ENCODE results near the gene FPGS. TPM values are rescaled to one million over a fixed set of nuclear protein-coding genes. Genes with fewer than 3 reads are reported as not detected.
A peak's percentile ranks its signal among the peaks of the same experiment; 100 is the strongest.

Gene FPGS
- total RNA-seq, 1 experiment from 2014 or later = 70.6 TPM

GRCh38 chr9:127791085-127791484, 11.6 kb upstream of the FPGS start:
- no peak overlapping the region for H3K4me2 ChIP-seq (ENCODE audit: low read length)
- POLR2A ChIA-PET = no interaction called here
- CTCF ChIA-PET = interaction anchor here (0.6 kb wide), 1 partner anchor 10 kb away, joined by 3 read pairs; no protein-coding TSS in a partner anchor
- RAD21 ChIA-PET (ENCODE audit: low non-redundant PET in 1 of 2, low total read pairs in 2 of 2, uncharacterized antibody in 2 of 2, unreplicated experiment in 2 of 2) = no interaction called here
- H3K36me3 ChIP-seq (ENCODE audit: control insufficient read depth in 1 of 2, insufficient read depth in 2 of 2, low read length in 2 of 2) = peaks cover 35 to 55% of the 10 kb centered on the region in 2 experiments
- no peaks in the 10 kb centered on the region for H3K9me2 ChIP-seq (ENCODE audit: insufficient read depth)
- TF ChIP-seq ELF1 (IDR thresholded peaks at IDR 0.05; ENCODE audit: borderline replicate concordance, low read depth) (no peak), CTCF (IDR thresholded peaks at IDR 0.05 in 2 of 3, conservative IDR thresholded peaks at IDR 0.05 in 1 of 3; ENCODE audit: borderline replicate concordance in 1 of 3, insufficient read depth in 1 of 3, low read depth in 2 of 3, low read length in 2 of 3) (peak in 1 of 3 experiments; percentile 21; a peak in 1 of 6 replicates), EZH2phosphoT487 (IDR thresholded peaks at IDR 0.05; ENCODE audit: borderline replicate concordance) (no peak)
- no peaks in the 10 kb centered on the region for H3K9me3 ChIP-seq (ENCODE audit: control insufficient read depth in 1 of 2, insufficient read depth in 1 of 2, low read depth in 1 of 2, low read length in 2 of 2)
- DNase-seq (ENCODE audit: low read depth, low spot score) (no peak), ATAC-seq (no peak)
- no peak overlapping the region for H3K4me3 ChIP-seq (replicated peaks in 1 of 2; ENCODE audit: low read depth in 1 of 2, low read length in 2 of 2)
- BruUV-seq (replicated peaks) = no TSS peak
- peaks cover 22 to 27% of the 10 kb centered on the region in 2 experiments for H3K4me1 ChIP-seq (ENCODE audit: control insufficient read depth in 1 of 2, insufficient read depth in 2 of 2, low read length in 2 of 2)
- H3K79me2 ChIP-seq (ENCODE audit: insufficient read depth, low read length) = peaks cover 48% of the 10 kb centered on the region
- no peak overlapping the region for H3K9ac ChIP-seq (ENCODE audit: low read length)
- H3K27me3 ChIP-seq (ENCODE audit: insufficient read depth, low read length) = no peaks in the 10 kb centered on the region
- H3K27ac ChIP-seq (ENCODE audit: low read depth, low read length) = no peak overlapping the region
- peaks cover 31% of the 10 kb centered on the region; the same call in 1 of the 2 replicates for H4K20me1 ChIP-seq (ENCODE audit: insufficient read depth)
- intact Hi-C loops (cut with micrococcal nuclease) = no loop called here
- no peak overlapping the region for H2AFZ ChIP-seq (ENCODE audit: low read depth, low read length, poor library complexity, severe bottlenecking)

GRCh38 chr9:127792417-127793031, 10.2 kb upstream of the FPGS start:
- H3K9me3 ChIP-seq (ENCODE audit: control insufficient read depth in 1 of 2, insufficient read depth in 1 of 2, low read depth in 1 of 2, low read length in 2 of 2) = no peaks in the 10 kb centered on the region
- no peak overlapping the region for H3K4me3 ChIP-seq (replicated peaks in 1 of 2; ENCODE audit: low read depth in 1 of 2, low read length in 2 of 2)
- intact Hi-C loops (cut with micrococcal nuclease) = no loop called here
- H2AFZ ChIP-seq (ENCODE audit: low read depth, low read length, poor library complexity, severe bottlenecking) = no peak overlapping the region
- no TSS peak for BruUV-seq (replicated peaks)
- ATAC-seq (no peak), DNase-seq (ENCODE audit: low read depth, low spot score) (no peak)
- H3K27ac ChIP-seq (ENCODE audit: low read depth, low read length) = no peak overlapping the region
- CTCF ChIA-PET = interaction anchor here (1.3 kb wide), 2 partner anchors 10 to 13 kb away, joined by 3 read pairs; partner anchors contain the start of gene FPGS
- no peak overlapping the region for H3K9ac ChIP-seq (ENCODE audit: low read length)
- peaks cover 32 to 48% of the 10 kb centered on the region in 2 experiments for H3K36me3 ChIP-seq (ENCODE audit: control insufficient read depth in 1 of 2, insufficient read depth in 2 of 2, low read length in 2 of 2)
- no peak overlapping the region for H3K4me2 ChIP-seq (ENCODE audit: low read length)
- H3K9me2 ChIP-seq (ENCODE audit: insufficient read depth) = no peaks in the 10 kb centered on the region
- RAD21 ChIA-PET (ENCODE audit: low non-redundant PET in 1 of 2, low total read pairs in 2 of 2, uncharacterized antibody in 2 of 2, unreplicated experiment in 2 of 2) = no interaction called here
- POLR2A ChIA-PET = interaction anchor here (0.7 to 2.1 kb wide), 7 partner anchors 8 to 406 kb away, joined by 3 to 7 read pairs (median 4); partner anchors contain the start of gene FPGS
- H3K4me1 ChIP-seq (ENCODE audit: control insufficient read depth in 1 of 2, insufficient read depth in 2 of 2, low read length in 2 of 2) = peaks cover 19 to 24% of the 10 kb centered on the region in 2 experiments
- H3K27me3 ChIP-seq (ENCODE audit: insufficient read depth, low read length) = no peaks in the 10 kb centered on the region
- peaks cover 34% of the 10 kb centered on the region for H3K79me2 ChIP-seq (ENCODE audit: insufficient read depth, low read length)
- H4K20me1 ChIP-seq (ENCODE audit: insufficient read depth) = peaks cover 21% of the 10 kb centered on the region; the same call in 1 of the 2 replicates
- TF ChIP-seq CBX3 (IDR thresholded peaks at IDR 0.05; ENCODE audit: low read depth) (no peak), ATF3 (IDR thresholded peaks at IDR 0.05) (no peak), REST (IDR thresholded peaks at IDR 0.05; ENCODE audit: low read depth) (no peak), CEBPB (IDR thresholded peaks at IDR 0.05; ENCODE audit: low read depth) (no peak), YY1 (IDR thresholded peaks at IDR 0.05; ENCODE audit: extremely low read depth, insufficient replicate concordance, low read depth, low read length) (no peak), EGR1 (IDR thresholded peaks at IDR 0.05; ENCODE audit: low read depth) (no peak), FOSL1 (IDR thresholded peaks at IDR 0.05; ENCODE audit: low read depth) (no peak), SP1 (IDR thresholded peaks at IDR 0.05; ENCODE audit: low read depth) (no peak), RAD21 (IDR thresholded peaks at IDR 0.05; ENCODE audit: low read depth) (no peak)
